ENCODE results near the gene KCNMA1.

KCNMA1 gene

DNA sequence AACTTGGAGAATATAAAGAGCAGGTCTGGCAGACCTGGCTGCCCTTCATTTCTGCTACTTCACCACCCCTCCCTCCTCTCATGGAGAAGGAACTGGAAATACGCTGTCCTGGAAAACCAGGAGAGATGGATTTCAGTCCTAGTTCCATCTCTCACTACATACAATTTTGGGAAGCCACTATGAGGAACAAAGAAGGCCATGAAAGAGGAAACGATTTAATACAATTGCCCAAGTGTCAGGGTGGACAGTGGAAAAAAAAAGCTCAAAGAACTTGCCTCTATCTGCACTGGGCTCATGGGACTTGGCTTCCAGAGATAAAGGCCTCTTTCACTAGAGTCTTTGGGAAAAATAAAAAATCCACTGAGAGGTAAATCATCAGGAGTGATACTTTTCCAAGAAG is 561.7 kb downstream of the KCNMA1 start:
- TF ChIP-seq, protein P1, sequence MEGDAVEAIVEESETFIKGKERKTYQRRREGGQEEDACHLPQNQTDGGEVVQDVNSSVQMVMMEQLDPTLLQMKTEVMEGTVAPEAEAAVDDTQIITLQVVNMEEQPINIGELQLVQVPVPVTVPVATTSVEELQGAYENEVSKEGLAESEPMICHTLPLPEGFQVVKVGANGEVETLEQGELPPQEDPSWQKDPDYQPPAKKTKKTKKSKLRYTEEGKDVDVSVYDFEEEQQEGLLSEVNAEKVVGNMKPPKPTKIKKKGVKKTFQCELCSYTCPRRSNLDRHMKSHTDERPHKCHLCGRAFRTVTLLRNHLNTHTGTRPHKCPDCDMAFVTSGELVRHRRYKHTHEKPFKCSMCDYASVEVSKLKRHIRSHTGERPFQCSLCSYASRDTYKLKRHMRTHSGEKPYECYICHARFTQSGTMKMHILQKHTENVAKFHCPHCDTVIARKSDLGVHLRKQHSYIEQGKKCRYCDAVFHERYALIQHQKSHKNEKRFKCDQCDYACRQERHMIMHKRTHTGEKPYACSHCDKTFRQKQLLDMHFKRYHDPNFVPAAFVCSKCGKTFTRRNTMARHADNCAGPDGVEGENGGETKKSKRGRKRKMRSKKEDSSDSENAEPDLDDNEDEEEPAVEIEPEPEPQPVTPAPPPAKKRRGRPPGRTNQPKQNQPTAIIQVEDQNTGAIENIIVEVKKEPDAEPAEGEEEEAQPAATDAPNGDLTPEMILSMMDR (IDR thresholded peaks at IDR 0.05; ENCODE audit: low read depth, low read length): no peak

DNA sequence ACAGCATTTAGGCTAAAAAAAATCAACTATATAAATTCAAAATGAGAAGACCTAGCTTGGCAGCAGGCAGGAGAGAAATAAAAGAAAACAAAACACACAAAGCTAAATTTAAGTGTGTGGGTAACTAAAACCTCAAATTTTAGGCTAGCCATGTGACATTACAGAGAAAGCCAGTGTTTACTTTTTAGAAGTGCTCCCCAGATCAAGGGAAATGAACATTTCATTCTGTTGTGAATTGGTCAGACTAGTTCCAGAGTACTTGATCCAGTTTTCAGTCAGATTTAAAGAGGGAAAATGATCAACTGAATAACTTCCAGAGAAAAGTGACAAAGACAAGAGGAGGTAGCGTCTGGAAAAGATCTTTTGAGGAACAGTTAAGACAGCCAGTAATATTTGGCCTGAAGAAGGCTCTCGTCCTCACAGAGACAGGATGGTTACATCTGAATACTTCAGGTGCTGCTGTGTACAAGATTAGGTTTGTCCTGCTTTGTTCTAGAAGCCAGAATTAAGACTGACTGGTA is 563.4 kb downstream of the KCNMA1 start:
- TF ChIP-seq, protein P1 (IDR thresholded peaks at IDR 0.05; ENCODE audit: low read depth, low read length): no peak
- DNase-seq (ENCODE audit: extremely low read depth, low read depth): no peak

More for the DNA sequence above, 561.7 kb downstream of the KCNMA1 start:
- no peak for DNase-seq (ENCODE audit: extremely low read depth, low read depth)

DNA sequence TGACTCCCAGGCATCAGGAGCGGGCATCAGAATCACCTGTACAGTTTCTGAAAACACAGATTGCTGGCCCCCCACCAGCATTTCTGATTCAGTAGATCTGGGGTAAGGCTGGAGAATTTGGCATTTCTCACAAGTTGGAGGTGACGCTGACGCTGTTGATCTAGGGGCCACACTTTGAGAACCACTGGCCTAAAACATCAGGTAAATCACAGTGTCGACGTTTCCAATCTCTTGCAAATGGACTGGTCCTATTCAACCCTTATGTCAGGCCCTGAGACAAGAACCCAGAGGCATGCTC is 564.0 kb downstream of the KCNMA1 start:
- TF ChIP-seq, protein P1 (IDR thresholded peaks at IDR 0.05; ENCODE audit: low read depth, low read length): no peak
- DNase-seq (ENCODE audit: extremely low read depth, low read depth): no peak

DNA sequence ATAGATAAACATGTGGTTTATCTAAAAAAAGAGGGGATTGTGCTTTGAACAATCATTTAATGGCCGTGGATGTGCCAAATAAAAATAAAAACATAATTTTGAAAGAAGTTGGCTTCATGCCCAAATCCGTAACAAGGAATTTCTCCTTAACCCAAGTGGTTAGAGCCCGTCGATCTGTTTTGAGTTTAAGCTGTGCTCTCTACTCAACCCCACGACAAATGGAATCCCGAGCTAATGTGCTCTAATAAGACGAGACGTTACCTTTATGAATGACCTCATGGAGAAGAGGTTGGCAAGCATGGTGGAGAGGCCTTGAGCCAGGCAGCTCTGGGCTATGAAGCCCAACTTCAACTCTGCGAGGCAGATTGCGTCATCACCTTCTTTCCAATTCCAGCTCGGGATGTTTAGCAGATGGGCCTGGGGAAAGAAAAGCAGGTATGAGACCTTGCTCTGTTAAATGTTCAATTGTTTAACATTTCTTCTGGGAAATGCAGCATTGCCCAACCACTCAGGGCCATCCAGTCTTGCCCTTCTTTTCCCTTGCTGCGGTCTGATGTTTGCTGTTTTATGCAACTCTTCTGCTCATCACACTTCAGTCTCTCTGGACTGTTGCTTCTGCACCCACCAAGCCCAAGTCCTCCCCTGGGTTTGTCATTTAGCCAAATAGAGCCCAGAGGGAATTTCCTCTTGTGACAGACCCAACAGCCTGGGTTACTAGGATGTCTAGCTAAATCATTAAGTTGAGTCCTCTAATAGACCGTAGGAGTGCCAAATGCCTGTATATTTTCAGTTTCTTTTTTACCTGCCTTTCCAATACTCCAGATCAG is 564.6 kb downstream of the KCNMA1 start:
- DNase-seq (ENCODE audit: extremely low read depth, low read depth): peak; percentile 55
- TF ChIP-seq, protein P1 (IDR thresholded peaks at IDR 0.05; ENCODE audit: low read depth, low read length): no peak

DNA sequence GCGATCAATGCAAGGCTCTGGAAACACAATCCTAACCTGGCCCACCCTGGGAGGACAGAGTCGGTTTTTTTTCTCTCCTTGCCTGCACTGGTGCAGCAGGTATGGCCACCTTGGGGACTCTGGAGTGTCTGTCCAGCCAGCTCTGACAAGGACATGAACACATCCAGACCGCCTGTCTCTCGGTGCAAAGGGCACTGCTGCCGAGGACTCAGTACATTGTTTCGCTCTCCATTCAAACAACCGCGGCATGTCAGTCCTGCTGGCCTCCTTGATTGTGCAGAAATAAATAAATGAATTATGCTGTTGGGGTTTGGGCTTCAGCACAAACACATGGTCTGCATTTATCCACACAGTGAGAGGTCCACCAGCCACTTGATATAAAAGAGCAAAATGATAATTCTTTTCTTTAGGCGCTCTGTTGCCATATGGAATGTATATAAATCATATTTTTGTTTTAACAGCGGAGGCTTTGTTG is 565.2 kb downstream of the KCNMA1 start:
- TF ChIP-seq, protein P1 (IDR thresholded peaks at IDR 0.05; ENCODE audit: low read depth, low read length): no peak
- no peak for DNase-seq (ENCODE audit: extremely low read depth, low read depth)

DNA sequence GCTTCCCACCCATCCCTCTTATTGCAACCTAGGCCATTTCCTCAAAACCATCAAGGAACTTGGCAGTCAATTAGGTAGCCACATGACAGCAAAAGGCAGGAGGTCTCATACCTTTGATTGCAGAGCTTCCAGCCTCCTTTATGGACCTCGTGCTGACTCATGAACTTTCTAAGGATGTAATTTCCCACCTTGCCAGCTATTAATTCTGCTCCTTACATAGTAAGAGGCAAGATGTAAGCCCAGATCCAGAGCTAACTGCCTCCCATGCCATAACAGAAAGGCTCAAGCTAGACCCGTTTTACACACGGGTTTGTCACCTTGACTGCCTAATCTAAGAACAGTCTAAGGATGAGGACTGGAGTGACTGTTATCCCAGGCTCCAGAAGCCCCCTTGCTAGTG is 565.7 kb downstream of the KCNMA1 start:
- TF ChIP-seq, protein P1 (IDR thresholded peaks at IDR 0.05; ENCODE audit: low read depth, low read length): no peak
- DNase-seq (ENCODE audit: extremely low read depth, low read depth): no peak

DNA sequence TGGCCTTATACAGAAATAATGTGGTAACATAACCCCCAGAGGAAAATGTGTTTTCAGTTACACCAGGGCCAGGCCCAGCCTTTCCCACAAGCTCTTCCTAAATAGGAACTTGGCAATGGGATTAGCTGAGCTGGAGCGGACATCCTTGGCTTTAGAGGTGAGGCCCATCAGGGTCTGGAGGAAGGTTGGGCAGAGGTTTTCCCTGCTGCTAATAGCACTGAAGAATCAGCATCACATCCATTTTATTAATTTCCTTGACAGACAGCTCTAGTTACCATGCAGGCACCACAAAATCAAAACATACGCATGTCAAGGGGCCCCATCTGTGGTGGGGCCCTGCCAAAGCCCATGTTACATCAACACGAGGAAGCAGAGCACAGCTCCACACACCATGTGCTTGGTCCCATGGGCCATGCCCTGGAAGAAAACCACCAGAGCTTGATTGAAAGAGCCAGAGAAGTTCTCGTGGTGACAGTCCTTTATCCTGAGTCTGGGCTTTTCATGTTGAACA is 566.6 kb downstream of the KCNMA1 start:
- TF ChIP-seq, protein P1 (IDR thresholded peaks at IDR 0.05; ENCODE audit: low read depth, low read length): no peak
- DNase-seq (ENCODE audit: extremely low read depth, low read depth): peak; percentile 25

All from AG09319 (cell line).